DMS114 treated with DMSO at 0.1 percent for 48 hours (cell line): ENCODE measurements around the gene TMOD2.

ENCODE experiments used
- DNase-seq: peaks from one replicate; lab custom pipeline; 2025; ENCODE audit not compliant: unreplicated experiment; lab: John Stamatoyannopoulos, UW

TMOD2 gene

DNA sequence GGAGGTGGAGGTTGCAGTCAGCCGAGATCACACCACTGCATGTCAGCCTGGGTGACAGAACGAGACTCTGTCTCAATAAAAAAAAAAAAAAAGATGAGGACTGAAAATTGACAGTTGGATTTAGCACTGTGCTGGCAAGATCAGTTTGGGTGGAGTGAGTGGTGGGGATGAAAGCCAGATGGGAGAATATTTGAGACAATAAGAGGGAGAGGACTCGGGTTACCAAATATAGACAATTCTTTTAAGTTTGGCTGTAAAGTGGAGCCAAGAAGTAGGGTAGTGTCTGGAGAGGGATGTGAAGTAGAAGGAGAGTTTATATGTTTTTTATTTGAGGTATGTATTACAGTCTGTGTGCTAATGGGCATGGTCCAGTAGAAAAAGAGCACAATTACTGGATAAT is 98.5 kb downstream of the TMOD2 start:
- DNase-seq, result no peak

- no peak for DNase-seq
These were observed 102.6 kb downstream of the TMOD2 start for GRCh38 chr15:51853998-51854397.

- DNase-seq, result no peak
These were observed 104.2 kb downstream of the TMOD2 start for GRCh38 chr15:51855612-51856011.

GRCh38 chr15:51856714-51857380 is 105.5 kb downstream of the TMOD2 start:
- DNase-seq, result no peak

DNA sequence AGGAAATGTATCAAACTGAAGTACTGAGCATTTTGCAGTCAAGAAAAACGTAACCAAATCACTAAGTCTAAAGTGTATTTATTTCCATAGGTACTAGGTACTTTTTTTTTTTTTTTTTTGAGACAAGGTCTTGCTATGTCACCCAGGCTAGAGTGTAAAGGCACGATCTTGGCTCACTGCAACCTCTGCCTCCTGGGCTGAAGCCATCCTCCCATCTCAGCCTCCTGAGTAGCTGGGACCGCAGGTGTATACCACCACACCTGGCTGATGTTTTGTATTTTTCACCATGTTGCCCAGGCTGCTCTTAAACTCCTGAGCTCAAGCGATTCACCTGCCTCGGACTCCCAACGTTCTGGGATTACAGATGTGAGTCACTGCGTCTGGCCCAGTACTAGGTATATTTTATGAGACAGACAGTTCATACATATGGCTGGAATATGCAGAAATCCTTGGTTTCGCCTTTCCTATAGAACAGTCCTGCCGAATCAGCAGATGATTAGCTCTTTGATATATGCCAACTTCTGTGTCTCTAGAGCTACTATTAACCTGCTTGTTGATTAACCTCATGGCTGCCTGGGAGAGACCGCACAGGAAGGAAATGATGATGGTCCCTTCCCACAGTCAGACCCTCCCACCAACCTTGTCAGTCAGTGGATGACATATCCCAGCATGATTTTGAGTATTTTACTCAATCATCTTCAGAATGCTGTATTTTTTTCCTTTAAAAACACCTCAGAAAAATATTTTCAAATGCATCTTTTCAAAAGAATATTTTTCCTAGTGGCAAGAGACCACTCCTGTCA is 110.4 kb downstream of the TMOD2 start:
- DNase-seq, result no peak

- DNase-seq, result no peak
These were observed 111.7 kb downstream of the TMOD2 start for GRCh38 chr15:51863131-51863530.

DNA sequence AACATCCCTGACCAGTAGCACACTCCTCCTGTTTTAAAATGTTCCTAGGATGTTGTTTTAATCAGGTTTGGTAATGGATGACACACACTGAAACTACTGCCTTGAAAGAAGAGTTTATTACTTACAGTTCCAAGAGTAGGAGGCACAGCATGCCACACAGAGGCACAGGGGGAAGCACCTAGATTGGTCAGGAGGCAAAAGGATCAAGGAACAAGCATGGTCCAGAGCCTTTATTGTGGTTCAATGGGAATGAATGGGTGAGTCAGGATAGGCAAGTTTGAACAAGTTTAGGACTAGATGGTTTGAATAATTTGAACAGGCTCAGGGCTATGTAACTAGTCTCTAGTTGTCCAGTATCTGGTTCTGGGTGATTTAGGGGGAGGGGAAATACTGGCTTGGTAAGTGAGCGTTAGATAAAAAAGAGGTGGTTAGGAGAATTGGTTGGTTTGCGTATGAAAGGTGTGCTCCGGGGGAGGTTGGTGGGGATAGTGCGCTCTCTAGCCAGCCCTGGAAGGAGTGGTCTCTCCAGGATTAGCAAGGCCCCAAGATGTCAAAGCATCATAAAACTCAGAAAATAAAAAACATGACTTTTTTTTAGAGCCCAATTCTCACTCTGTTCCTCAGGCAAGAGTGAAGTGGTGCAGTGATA is 113.1 kb downstream of the TMOD2 start:
- no peak for DNase-seq

- DNase-seq, result no peak
These were observed 113.9 kb downstream of the TMOD2 start for GRCh38 chr15:51865317-51865716.
